BJ (cell line): ENCODE measurements around the gene HCCS. TPM values are rescaled to one million over a fixed set of nuclear protein-coding genes. Genes with fewer than 3 reads are reported as not detected.

Experiments
- CTCF ChIA-PET: fragments of 350-600 bp; formaldehyde crosslinking; extraction: SDS; loops from one replicate; lab custom pipeline; 2021; ENCODE audit warnings: antibody characterized with exemption, inconsistent platforms; lab: Yijun Ruan, JAX
- POLR2A ChIA-PET: fragments of 300-600 bp; sonication (Branson Sonifier 250); formaldehyde crosslinking; extraction: SDS; loops from one replicate; lab custom pipeline; 2021; ENCODE audit warnings: antibody characterized with exemption; lab: Charles Lee
- DNase-seq: peaks from one replicate; pipeline ENCODE4 v3.0.0-alpha.2; 2011; ENCODE audit warnings: low read depth
- H3K27me3 ChIP-seq: 2 replicates; pipeline ENCODE4 v1.6.0; 2011; ENCODE audit warnings: low read length; ENCODE audit not compliant: control insufficient read depth, insufficient read depth
- H3K36me3 ChIP-seq: 2 replicates; pipeline ENCODE4 v1.5.1; 2011; ENCODE audit warnings: low read length; ENCODE audit not compliant: control insufficient read depth, insufficient read depth
- H3K4me3 ChIP-seq: 2 replicates; pipeline ENCODE4 v1.5.1; 2011; ENCODE audit warnings: low read depth, mild to moderate bottlenecking, control low read depth, low read length
- polyA plus RNA-seq: library from polyadenylated mRNA; depleted of rRNA; stranded (reverse); fragments of >200 nt; gene quantifications from 2 replicates; pipeline ENCODE4 v1.2.3, GENCODE V29; 2011
- TF ChIP-seq, protein P1 (sequence below): IDR thresholded peaks from 2 replicates; pipeline ENCODE4 v1.5.1; 2011; ENCODE audit warnings: low read depth, mild to moderate bottlenecking, control low read depth, inconsistent platforms, low read length, moderate library complexity; ENCODE audit not compliant: insufficient read depth

The HCCS gene
- polyA plus RNA-seq, 1 experiment = 18.9 TPM

DNA sequence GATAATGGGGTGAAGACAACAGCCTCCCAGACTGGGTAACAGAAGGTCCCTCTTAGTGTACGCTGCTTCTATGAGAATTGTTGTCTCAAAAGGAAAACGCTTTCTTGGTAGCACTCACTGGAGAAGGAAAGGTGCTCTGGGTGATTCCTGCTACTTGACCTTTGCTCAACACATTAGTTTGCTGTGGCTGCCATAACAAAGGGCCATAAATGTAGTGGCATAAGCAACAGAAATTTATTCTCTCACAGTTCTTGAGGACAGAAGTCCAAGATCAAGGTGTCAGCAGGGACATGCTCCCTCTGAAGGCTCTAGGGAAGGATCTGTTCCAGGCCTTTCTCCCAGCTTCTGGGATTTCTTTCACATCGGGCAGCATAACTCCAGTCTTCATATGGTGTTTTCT is 19.0 kb downstream of the HCCS start:
- TF ChIP-seq, protein P1, sequence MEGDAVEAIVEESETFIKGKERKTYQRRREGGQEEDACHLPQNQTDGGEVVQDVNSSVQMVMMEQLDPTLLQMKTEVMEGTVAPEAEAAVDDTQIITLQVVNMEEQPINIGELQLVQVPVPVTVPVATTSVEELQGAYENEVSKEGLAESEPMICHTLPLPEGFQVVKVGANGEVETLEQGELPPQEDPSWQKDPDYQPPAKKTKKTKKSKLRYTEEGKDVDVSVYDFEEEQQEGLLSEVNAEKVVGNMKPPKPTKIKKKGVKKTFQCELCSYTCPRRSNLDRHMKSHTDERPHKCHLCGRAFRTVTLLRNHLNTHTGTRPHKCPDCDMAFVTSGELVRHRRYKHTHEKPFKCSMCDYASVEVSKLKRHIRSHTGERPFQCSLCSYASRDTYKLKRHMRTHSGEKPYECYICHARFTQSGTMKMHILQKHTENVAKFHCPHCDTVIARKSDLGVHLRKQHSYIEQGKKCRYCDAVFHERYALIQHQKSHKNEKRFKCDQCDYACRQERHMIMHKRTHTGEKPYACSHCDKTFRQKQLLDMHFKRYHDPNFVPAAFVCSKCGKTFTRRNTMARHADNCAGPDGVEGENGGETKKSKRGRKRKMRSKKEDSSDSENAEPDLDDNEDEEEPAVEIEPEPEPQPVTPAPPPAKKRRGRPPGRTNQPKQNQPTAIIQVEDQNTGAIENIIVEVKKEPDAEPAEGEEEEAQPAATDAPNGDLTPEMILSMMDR = no peak
- no peaks in the 10 kb centered on the region for H3K36me3 ChIP-seq
- no peaks in the 10 kb centered on the region for H3K27me3 ChIP-seq
- POLR2A ChIA-PET = no interaction called here
- no peak overlapping the region for H3K4me3 ChIP-seq
- CTCF ChIA-PET = interaction anchor here (0.5 to 4.2 kb wide), 3 partner anchors 415 to 940 kb away, joined by 3 to 13 read pairs (median 3); no protein-coding TSS in a partner anchor
- DNase-seq = no peak

DNA sequence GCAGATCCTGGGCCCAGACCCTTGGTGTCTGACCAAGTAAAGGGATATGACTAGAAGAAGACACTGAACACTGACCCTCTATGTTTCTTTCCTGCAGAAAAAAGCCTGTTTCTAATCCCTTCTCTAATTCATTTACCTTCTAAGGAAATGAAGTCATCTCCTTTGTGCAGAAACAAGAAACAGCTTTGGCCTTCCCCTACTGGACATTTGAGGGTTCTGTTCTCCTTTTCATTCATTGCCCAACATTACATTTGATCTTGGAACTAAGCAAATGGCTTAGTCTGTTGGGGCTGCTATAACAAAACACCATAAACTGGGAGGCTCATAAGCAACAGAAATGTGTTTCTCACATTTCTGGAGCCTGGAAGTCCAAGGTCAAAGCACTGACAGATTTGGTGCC is 20.0 kb downstream of the HCCS start:
- no peaks in the 10 kb centered on the region for H3K27me3 ChIP-seq
- no peak overlapping the region for H3K4me3 ChIP-seq
- TF ChIP-seq, protein P1 = no peak
- H3K36me3 ChIP-seq = no peaks in the 10 kb centered on the region
- no peak for DNase-seq
- ChIA-PET CTCF (interaction anchor here (4.2 kb wide), 1 partner anchor 941 kb away, joined by 13 read pairs; no protein-coding TSS in a partner anchor), POLR2A (no interaction called here)

DNA sequence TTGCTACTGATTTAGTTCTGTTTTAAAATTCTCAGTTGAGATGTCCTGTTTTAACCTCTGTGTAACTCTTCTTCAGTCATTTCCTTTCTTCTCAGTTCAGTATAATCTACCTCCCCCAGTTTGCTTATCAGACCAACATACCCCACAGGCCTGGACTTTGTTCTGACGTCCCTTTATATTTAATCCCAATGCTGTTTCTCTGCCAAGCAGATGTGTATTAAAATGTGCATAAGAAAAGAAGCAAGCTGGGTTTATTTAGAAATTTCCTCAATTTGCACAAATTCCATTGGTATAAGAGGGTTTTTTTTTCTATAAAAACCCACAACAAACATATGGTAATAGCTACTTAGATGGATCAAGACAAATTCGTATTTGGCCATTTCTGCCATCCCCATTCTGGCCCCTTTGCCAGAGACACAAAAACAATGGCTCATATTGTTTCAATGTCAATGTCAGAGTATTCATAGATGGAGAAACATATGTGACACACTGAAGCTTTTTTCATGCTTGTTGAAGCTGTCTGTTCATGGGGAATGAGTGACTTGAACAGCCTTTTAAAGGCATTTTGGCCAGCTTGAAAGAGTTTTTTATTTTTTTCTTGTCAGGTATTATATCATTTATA is 24.5 kb downstream of the HCCS start:
- POLR2A ChIA-PET = no interaction called here
- Histone ChIP-seq H3K27me3 (no peaks in the 10 kb centered on the region), H3K4me3 (no peak overlapping the region), H3K36me3 (no peaks in the 10 kb centered on the region)
- TF ChIP-seq, protein P1 = no peak
- CTCF ChIA-PET = interaction anchor here (0.6 to 2.5 kb wide), 3 partner anchors 202 to 946 kb away, joined by 3 to 25 read pairs (median 3); no protein-coding TSS in a partner anchor
- DNase-seq = no peak

DNA sequence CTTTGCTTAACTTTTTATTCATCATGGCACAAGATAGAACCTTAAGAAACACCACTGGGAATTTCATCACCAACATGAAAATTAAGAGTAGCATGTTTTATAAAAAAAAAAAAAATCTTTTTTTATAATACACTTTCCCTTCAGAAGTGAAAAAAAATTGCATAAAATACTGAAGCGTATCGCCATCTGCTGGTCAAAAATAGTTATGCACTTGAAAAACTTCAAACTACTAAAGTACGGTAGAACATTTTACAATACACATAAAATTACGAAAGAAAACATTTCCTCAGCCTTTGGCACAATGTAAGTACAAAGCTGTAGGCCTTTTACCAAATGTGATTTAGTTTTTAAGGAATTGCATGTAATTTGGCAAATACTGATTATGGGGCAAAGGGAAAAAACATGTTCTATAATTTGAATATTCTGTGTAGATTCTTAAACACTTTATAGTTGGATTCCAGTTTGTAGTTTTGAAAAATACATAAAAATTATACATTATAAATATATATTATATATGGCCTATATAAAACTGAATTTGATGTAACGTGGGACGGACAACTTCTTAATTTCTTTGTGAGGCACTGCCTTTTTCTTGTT is 26.5 kb downstream of the HCCS start:
- ChIA-PET POLR2A (interaction anchor here (0.6 kb wide), 2 partner anchors 21 to 522 kb away, joined by 3 read pairs; no protein-coding TSS in a partner anchor), CTCF (interaction anchor here (0.6 to 2.5 kb wide), 8 partner anchors 15 to 951 kb away, joined by 3 to 25 read pairs (median 4); no protein-coding TSS in a partner anchor)
- no peaks in the 10 kb centered on the region for H3K27me3 ChIP-seq
- H3K36me3 ChIP-seq = no peaks in the 10 kb centered on the region
- TF ChIP-seq, protein P1 = peak; percentile 46; the same call in 1 of the 2 replicates
- no peak overlapping the region for H3K4me3 ChIP-seq
- DNase-seq = peak; percentile 19
